Ovary (tissue), 10 donors: ENCODE results near the gene C6orf132. TPM values are rescaled to one million over a fixed set of nuclear protein-coding genes. Genes with fewer than 3 reads are reported as not detected.

Source experiments
- DNase-seq, 5 donors: peaks; one replicate each; pipeline ENCODE4 v3.0.0-alpha.2; 2019 to 2020
- H3K27ac ChIP-seq, 2 donors: fragments of 200-600 bp; one replicate each; pipeline versions ENCODE4 v1.5.1 to v1.8.0; 2019 to 2022
- H3K27me3 ChIP-seq: fragments of 200-600 bp; one replicate; pipeline ENCODE4 v1.8.0; 2022
- H3K36me3 ChIP-seq: fragments of 200-600 bp; sonication (generic); one replicate; pipeline ENCODE4 v1.5.1; 2019
- H3K4me1 ChIP-seq: one replicate; pipeline ENCODE4 v1.8.1; 2013; ENCODE audit warnings: mild to moderate bottlenecking, moderate library complexity; ENCODE audit not compliant: insufficient read depth
- H3K4me3 ChIP-seq: fragments of 200-600 bp; sonication (generic); one replicate; pipeline ENCODE4 v1.5.1; 2017
- H3K9me3 ChIP-seq, 2 donors: fragments of 200-600 bp in 1 of 2; sonication (generic) in 1 of 2; one replicate each; pipeline versions ENCODE4 v1.5.1 to v1.8.1; 2013 to 2019; ENCODE audit warnings: mild to moderate bottlenecking in 1 of 2, moderate library complexity in 1 of 2
- CTCF ChIP-seq, 3 donors: fragments of 450-650 bp in 2 of 3; fragments of 200-600 bp in 1 of 3; IDR thresholded peaks; one replicate each; pipeline versions ENCODE4 v1.5.1 to v1.8.0; 2016 to 2022; ENCODE audit warnings: antibody characterized with exemption in 3 of 3, mild to moderate bottlenecking in 1 of 3
- EP300 ChIP-seq: sonication (generic); formaldehyde crosslinking; IDR thresholded peaks from one replicate; pipeline ENCODE4 v1.6.1; 2017; ENCODE audit warnings: antibody characterized with exemption
- POLR2A ChIP-seq: fragments of 450-650 bp; IDR thresholded peaks from one replicate; pipeline ENCODE4 v1.6.1; 2017; ENCODE audit warnings: antibody characterized with exemption, mild to moderate bottlenecking, moderate library complexity
- WGBS, 3 donors: extraction: QIAGEN DNeasy Blood & Tissue Kit in 1 of 3; methylation state at CpG; one replicate each; pipeline versions ENCODE4 v1.1.5 to v1.1.7; 2013 to 2017; 5-methylcytosine and 5-hydroxymethylcytosine counted together
- intact Hi-C, 4 donors: fragments of 100-400 bp; cut with DNase I; formaldehyde crosslinking; loops; one replicate each; pipeline versions ENCODE4 v1.11.0 to v1.15.1; 2022 to 2023
- long read RNA-seq, 3 donors: library from polyadenylated mRNA in 2 of 3; unstranded in 2 of 3; transcript quantifications; one replicate each; pipeline ENCODE4 v2.0.0 and lab custom pipeline, GENCODE V29; 2021 to 2026
- polyA plus RNA-seq, 2 donors: library from polyadenylated mRNA; stranded (reverse); fragments of 200-250 nt in 1 of 2; fragments of 350-450 nt in 1 of 2; fragmentation: Illumina TruSeq in 1 of 2; extraction: RNeasy Lipid Tissue Mini Kit (QIAGEN cat#74804) in 1 of 2; gene quantifications; one replicate each; pipeline ENCODE4 v1.2.3, GENCODE V29; 2013 to 2014
- total RNA-seq, 7 donors: library from RNA; depleted of rRNA in 2 of 7; stranded (reverse); fragments of >200 nt in 2 of 7; fragmentation: NEBNext Ultra II Directional in 3 of 7; extraction: Animal tissue kit (Norgen Biotek cat#: 25700) in 3 of 7; gene quantifications; one replicate each; pipeline versions ENCODE4 v1.1.0 to v1.2.4, GENCODE V29; 2016 to 2023
- donor health status: DM: no; HTN: no; CAD: no; lungs with moderate emphysema.
- donor health status: DM: no; HTN: no; CAD: no.
- donor health status: Bipolar disorder and iron deficiency.
- donor health status: DM: yes; HTN: yes; CAD: no.
- donor health status: DM: no; HTN: no; CAD: no.
- donor health status: DM: yes; HTN: yes; CAD: no.

C6orf132 gene
- total RNA-seq (10 to 100 TPM in 1 of 7 donors, 1 to 10 TPM in 3, under 1 TPM in 3; 0.05 to 14.1 (median 1.1) TPM), polyA plus RNA-seq (1 to 10 TPM in 1 of 2 donors, under 1 TPM in 1; 0.34 to 3.0 TPM)
- long read RNA-seq, donor 1 = 0 reads
- long read RNA-seq, donor 2, partial matches to known transcripts = 0 of 1 reads
- long read RNA-seq, donor 2, other reads (novel, unspliced or antisense) = 0 of 1 reads
- long read RNA-seq, donor 3, partial matches to known transcripts = 1 of 3 reads
- long read RNA-seq, donor 3, other reads (novel, unspliced or antisense) = 1 of 3 reads

GRCh38 chr6:42142118-42142835 lies at the start of gene C6orf132:
TSS of gene C6orf132 (minus strand) at chr6:42142620. CDS start at chr6:42142444, 176 bp downstream.
- intact Hi-C loops = no loop called here
- H3K27me3 ChIP-seq = no peaks in the 10 kb centered on the region
- TF ChIP-seq CTCF (IDR thresholded peaks at IDR 0.05) (no peak), POLR2A (no peak), EP300 (no peak)
- DNase-seq = peak in 2 of 5 donors; percentile 36 to 42
- H3K27ac ChIP-seq = no peak within 1 kb of the TSS
- peaks cover 5% of the 10 kb centered on the region for H3K4me1 ChIP-seq
- 2 to 3% (median 3%) methylated on average over 46 to 60 of the region's 60 CpGs for WGBS, 3 donors
- H3K9me3 ChIP-seq = no peaks in the 10 kb centered on the region
- peak within 1 kb of the TSS; percentile 35 for H3K4me3 ChIP-seq
- no peaks in the 10 kb centered on the region for H3K36me3 ChIP-seq

GRCh38 chr6:42190554-42191183 lies 48.2 kb upstream of the C6orf132 start:
- H3K9me3 ChIP-seq = no peaks in the 10 kb centered on the region
- H3K4me1 ChIP-seq = no peaks in the 10 kb centered on the region
- no peak overlapping the region for H3K27ac ChIP-seq
- no peak overlapping the region for H3K4me3 ChIP-seq
- H3K27me3 ChIP-seq = no peaks in the 10 kb centered on the region
- TF ChIP-seq CTCF (IDR thresholded peaks at IDR 0.05) (no peak), EP300 (no peak), POLR2A (no peak)
- intact Hi-C loops = no loop called here
- 72 to 75% (median 73%) methylated on average over 5 of the region's 5 CpGs for WGBS, 3 donors
- no peak for DNase-seq
- no peaks in the 10 kb centered on the region for H3K36me3 ChIP-seq

GRCh38 chr6:42188406-42188805 lies 46.0 kb upstream of the C6orf132 start:
- TF ChIP-seq CTCF (IDR thresholded peaks at IDR 0.05) = no peak
- TF ChIP-seq POLR2A = no peak
- no peak for TF ChIP-seq EP300
- Histone ChIP-seq H3K4me3 (no peak overlapping the region), H3K4me1 (no peaks in the 10 kb centered on the region), H3K36me3 (no peaks in the 10 kb centered on the region), H3K27me3 (no peaks in the 10 kb centered on the region), H3K27ac (no peak overlapping the region), H3K9me3 (no peaks in the 10 kb centered on the region)
- no peak for DNase-seq
- 88 to 94% (median 93%) methylated on average over 6 of the region's 6 CpGs for WGBS, 3 donors
- intact Hi-C loops = no loop called here

- Histone ChIP-seq H3K4me3 (no peak overlapping the region), H3K27ac (no peak overlapping the region), H3K27me3 (no peaks in the 10 kb centered on the region), H3K36me3 (no peaks in the 10 kb centered on the region), H3K4me1 (no peaks in the 10 kb centered on the region), H3K9me3 (no peaks in the 10 kb centered on the region)
- 26 to 41% (median 28%) methylated on average over 10 of the region's 10 CpGs for WGBS, 3 donors
- DNase-seq = no peak
- intact Hi-C loops = no loop called here
- TF ChIP-seq POLR2A (no peak), EP300 (no peak), CTCF (IDR thresholded peaks at IDR 0.05) (no peak)
Measured at GRCh38 chr6:42185597-42185996, 43.2 kb upstream of the C6orf132 start.
